CD4-positive, alpha-beta T cell treated with Interleukin-1 beta for 1 hour (primary cell): ENCODE data around the gene CFAP20DC.

Source experiments
- DNase-seq, 2 donors: peaks; one replicate each; pipeline ENCODE4 v3.0.0-alpha.2; 2020 to 2022

The CFAP20DC gene

DNA sequence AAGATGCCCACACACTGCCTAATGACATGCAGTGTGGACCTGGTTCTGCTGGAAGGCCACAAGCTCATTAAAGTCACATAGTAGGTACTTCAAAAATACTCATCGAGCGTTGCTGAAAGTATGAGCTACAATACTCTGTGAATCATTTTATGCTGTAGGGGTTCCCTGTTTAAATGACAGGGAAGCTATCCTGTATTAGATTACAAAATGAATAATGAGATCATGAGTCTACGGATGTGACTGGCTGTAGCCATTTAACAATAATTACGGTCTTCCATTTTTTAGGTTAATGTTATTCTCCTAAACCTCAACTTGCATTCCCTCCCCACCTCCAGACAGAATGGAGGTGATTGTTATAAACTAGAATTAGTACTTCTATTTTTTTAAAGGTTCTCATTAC, 255.1 kb downstream of the CFAP20DC start:
- DNase-seq, result no peak

DNA sequence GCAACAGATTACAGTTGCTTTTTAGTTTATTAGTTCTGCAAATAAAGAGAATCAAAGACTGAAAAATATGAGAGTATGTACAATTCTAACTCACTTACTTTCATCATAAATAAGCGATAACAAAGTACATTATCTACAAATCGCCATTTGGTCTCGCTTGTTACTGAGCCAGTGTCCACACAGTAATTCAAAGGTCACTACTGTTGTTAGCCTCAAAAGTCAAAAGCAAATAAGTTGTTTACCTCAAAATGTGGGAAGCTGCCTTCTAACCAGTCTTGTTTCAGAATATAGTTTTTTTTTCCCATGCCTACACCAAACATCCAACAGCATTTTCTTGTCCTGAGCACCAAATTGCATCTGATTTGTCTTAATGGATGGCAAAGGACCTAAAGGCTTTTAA, 255.9 kb downstream of the CFAP20DC start:
- no peak for DNase-seq

DNA sequence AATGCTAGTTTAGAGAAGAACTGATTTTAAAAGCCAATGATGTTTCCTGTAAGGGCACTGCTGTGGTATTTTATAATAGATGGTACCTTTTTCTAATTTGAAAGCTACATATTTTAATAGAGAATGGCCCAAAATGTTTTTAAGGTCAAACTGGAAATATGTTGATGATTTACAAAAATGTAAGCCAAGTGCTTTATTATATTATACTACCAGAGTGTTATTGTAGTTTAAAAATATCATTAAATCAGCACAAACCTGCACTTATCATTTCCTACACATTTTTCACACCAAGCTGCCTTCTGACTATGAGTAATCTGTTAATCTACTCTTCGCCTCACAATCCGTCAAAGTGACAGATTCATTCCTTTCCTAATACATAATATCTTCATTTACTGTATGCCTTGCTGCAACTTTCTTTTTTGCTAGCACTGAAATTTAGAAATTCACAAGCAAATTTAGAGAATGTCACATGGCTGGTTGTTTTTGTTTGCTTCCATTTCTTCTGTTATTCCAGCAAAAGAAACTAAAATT, 256.8 kb downstream of the CFAP20DC start:
- DNase-seq, result no peak

GRCh38 chr3:58789385-58789784, 260.4 kb downstream of the CFAP20DC start:
- DNase-seq, result no peak

DNA sequence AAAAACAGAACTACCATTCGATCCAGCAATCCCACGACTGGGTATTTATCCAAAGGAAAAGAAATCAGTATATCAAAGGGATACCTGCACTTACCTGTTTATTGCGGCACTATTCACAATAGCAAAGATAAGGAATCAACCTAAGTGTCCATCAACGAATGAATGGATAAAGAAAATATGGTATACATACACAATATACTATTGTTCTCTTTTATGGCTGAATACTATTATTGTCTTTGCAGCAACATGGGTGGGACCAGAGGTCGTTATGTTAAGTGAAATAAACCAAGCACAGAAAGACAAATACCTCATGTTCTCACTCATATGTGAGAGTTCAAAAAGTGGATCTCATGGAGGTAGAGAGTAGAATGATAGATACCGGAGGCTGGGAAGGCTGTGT, 264.9 kb downstream of the CFAP20DC start:
- no peak for DNase-seq

- no peak for DNase-seq
Observed at GRCh38 chr3:58784425-58784824, 265.4 kb downstream of the CFAP20DC start.

GRCh38 chr3:58783845-58784244, 266.0 kb downstream of the CFAP20DC start:
- no peak for DNase-seq

- no peak for DNase-seq
Observed at GRCh38 chr3:58779934-58780333, 269.9 kb downstream of the CFAP20DC start.

DNA sequence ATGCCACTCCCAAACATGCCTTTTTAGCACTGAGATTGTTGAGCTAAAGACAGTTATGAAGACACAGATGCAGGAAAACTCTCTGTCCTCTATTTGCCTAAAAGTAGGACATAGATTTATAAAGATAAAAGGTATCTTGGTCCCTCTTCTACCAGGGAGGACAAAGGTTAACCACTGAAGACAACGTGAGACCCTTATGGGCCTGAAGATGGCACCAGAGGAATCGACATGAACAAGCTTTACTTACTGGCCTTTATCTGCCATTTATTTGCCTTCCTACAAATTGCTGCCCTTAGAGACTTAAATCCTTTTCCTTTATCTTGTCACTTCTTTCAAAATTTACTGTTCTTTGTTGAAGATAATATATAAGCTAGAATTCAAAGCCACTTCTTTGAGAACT, 273.6 kb downstream of the CFAP20DC start:
- DNase-seq, result no peak

- DNase-seq, result no peak
Observed at GRCh38 chr3:58772462-58772861, 277.4 kb downstream of the CFAP20DC start.

GRCh38 chr3:58769065-58769464, 280.8 kb downstream of the CFAP20DC start:
- DNase-seq, result no peak

- no peak for DNase-seq
Observed at GRCh38 chr3:58766587-58767282, 283.1 kb downstream of the CFAP20DC start.

DNA sequence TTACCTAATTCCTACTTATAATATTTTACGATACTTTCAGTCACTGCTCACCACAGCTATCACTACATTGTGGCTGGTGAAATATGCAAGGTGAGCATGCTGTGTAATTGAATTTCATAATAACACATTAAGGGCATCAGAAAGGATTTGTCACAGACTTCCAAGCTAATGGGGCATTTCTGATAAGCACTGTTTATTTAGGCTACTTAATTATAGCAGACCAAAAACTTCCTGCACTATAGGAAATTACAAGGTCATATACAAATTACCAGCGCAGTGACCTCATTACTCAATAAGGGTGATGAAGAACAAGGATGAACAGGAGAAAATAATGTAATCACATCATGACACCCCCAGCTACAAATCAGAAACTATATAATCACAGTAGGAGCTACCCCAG, 294.7 kb downstream of the CFAP20DC start:
- DNase-seq, result no peak

- no peak for DNase-seq
Observed at GRCh38 chr3:58754074-58754473, 295.8 kb downstream of the CFAP20DC start.

- no peak for DNase-seq
Observed at GRCh38 chr3:58751882-58752567, 297.8 kb downstream of the CFAP20DC start.

GRCh38 chr3:58751235-58751634, 298.6 kb downstream of the CFAP20DC start:
- no peak for DNase-seq

GRCh38 chr3:58749948-58750347, 299.9 kb downstream of the CFAP20DC start:
- DNase-seq, result no peak

GRCh38 chr3:58748024-58748423, 301.8 kb downstream of the CFAP20DC start:
- DNase-seq, result no peak

- DNase-seq, result no peak
Observed at GRCh38 chr3:58746758-58747157, 303.1 kb downstream of the CFAP20DC start.

- DNase-seq, result no peak
Observed at GRCh38 chr3:58743296-58743695, 306.5 kb downstream of the CFAP20DC start.

DNA sequence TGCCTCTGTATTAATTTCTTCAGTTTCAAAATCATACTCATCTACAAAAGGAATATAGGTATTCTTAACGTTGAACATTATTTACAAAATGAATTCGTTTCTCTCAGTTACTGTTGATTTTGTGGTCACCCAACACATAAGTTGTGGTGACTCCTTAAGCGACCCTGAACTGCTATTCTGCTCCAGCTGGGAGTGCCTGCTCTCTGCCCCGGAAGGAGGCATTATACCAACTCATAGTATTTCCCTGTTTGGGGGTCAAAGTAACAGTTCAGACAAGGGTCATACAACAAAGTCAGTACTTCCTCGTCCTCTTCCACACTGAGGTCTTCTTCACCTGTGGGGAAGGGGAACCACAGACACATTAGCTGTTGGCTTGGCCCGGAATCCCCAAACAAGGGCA, 307.6 kb downstream of the CFAP20DC start:
- no peak for DNase-seq

DNA sequence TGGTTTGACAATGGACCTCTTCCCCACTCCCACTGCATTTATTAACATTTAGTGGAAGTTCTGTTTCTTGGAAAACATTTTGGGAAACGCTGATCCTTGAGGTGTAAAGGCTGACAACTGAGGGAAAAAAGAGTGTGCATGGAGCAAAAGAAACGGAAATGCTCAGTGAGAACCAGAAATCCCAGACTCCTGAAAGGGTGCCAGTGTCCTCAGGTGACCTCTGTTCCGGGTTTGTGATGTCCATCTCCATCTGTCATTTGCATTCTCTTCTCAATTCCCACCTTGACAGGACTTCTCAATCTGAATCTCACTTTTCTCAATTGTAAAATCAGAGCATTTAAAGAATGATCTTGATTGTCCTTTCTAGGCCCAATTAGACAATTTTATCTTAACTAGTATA, 312.2 kb downstream of the CFAP20DC start:
- DNase-seq, result no peak

DNA sequence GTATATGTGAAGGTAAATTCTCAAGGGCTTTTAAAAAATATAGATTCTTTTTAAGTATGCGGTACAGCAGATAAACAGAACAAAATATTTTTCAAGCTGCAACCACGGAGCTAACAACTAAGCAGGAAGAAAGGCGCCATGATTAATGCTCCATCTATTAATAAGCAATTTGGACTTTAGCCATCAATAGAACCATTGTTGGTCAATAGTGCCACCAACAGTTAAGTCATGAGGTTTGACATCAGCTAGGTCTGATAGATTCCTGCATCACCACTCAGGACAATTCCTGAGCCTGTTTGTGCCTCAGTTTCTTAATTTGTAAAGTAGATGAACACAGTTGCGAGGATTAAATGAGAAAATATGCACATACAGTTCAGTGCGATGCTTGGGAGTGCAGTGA, 318.2 kb downstream of the CFAP20DC start:
- no peak for DNase-seq

- no peak for DNase-seq
Observed at GRCh38 chr3:58728723-58729122, 321.1 kb downstream of the CFAP20DC start.
